HG03066 (cell line): ENCODE results near the gene TMEM135.
"Not testable (repeated sequence)": the region's sequence is repeated elsewhere in the genome, so short reads cannot be mapped to it uniquely, and the experiment has no call there.

Experiments
- ATAC-seq: cut with Tn5 transposase; IDR thresholded peaks from one replicate; pipeline ENCODE4 v1.9.1; 2021; ENCODE audit warnings: low read depth; ENCODE audit not compliant: unreplicated experiment

The TMEM135 gene

DNA sequence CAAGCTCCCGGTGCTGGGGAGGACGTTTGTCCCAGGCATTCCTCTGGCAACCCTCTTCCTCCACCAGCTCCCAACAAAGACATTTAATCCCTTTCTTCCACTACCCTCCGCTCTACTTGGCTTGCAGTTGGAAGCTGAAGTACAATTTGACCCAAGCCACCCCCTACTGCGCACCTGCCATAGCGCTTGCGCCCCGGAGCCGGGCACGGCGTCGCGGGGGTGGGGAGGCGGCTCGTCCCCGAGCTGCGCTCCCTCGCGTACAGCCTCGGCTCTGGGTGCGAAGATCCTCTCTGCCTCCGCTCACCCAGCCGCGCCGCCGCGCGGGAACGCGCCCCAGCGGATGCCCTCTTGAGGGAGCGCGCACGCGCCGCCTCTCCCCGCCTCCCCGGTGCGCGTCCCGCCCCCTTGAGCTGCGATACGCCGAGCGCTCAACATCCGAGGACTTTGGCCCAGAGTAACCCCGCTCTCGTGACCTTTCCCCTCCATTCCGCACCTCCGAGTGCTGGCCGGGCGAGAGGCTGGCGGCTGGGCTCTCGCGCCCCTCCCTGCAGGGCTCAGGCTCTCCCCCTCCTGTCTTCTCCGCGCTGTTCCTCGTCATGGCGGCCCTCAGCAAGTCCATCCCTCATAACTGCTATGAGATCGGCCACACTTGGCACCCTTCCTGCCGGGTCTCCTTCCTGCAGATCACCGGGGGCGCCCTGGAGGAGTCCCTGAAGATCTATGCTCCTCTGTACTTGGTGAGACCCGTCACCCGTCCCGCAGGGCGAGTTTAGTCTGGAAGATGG is at the start of gene TMEM135:
TSS of gene TMEM135 (plus strand) at position 485 of the 785 bp plus-strand sequence. CDS start at position 597, 112 bp downstream.
- ATAC-seq: peak; percentile 97

- no peak for ATAC-seq
These were observed 49.3 kb upstream of the TMEM135 start for GRCh38 chr11:86988351-86988881.

- ATAC-seq: no peak
These were observed 47.7 kb upstream of the TMEM135 start for GRCh38 chr11:86990031-86990430.

GRCh38 chr11:86990515-86990914 is 47.2 kb upstream of the TMEM135 start:
- no peak for ATAC-seq

DNA sequence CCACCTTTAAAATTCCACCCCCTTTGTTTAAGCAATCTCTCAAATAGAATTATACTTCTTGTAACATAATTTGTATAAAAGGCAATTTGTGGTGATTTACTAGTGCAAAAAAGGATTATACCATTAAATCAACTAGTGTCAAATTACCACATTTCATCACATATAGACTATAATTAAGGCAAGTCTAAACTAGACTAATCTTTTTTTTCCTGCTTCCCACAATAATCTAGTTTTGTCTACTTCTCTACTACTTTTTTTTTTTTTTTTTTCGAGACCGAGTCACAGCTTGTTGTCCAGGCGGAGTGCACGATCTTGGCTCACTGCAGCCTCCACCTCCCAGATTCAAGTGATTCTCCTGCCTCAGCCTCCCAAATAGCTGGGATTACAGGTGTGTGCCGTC is 46.4 kb upstream of the TMEM135 start:
- no peak for ATAC-seq

DNA sequence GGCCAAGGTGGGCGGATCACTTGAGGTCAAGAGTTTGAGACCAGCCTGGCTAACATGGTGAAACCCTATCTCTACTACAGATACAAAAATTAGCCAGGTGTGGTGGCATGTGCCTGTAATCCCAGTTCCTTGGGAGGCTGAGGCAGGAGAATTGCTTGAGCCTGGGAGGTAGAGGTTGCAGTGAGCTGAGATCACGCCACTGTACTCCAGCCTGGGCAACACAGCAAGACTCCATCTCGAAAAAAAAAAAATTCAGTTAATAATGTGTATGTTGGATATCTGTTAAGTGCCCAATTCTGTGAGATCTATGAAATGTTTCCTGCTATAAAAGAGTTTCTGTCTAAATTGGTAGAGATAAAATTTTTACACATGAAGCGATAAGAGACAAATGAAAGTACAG is 45.4 kb upstream of the TMEM135 start:
- ATAC-seq: not testable (repeated sequence)

DNA sequence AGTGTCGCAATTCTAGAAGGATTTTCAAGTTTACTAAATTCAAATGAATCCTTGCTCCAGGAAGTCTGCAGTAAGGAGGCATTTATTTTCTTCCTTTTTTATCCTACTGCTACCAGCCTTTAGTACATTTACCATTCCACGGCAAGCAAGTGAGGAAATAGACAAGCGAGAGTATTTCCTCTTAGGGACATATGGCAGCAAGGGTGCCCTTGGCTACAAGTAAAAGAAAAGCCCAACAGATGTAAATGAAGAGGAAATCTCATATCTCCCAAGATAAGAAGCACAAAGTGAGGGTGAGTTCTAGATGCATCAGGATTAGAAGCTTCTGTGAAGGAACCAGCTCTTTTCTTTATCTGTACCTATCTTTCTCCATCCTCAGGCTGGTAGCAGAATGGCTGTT is 44.7 kb upstream of the TMEM135 start:
- no peak for ATAC-seq

DNA sequence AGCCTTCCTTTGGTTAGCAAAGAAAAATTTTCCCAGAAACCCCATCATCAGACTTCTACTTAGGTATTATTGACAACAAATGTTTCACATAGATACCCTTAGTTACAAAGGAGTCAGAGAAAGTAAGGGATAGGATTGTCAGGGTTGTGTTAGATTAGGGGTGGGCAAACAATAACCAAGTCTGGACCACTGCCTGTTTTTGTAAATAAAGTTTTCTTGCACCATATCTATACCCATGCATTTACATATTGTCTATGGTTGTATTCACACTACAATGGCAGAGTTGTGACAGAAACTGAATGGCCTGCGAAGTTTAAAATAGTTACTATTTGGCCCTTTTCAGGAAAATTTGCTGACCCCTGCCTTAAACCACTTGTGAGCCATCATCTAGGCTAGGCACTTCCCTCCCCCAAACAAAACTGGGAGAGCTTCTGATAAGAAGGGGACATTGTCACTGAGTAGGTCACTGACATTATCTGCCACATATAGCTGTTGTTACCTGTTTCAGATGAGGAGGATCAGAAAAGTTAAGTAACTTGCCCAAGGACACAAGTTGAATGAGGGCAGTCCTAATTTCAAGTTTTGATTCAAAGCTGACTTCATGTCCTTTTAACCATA is 40.7 kb upstream of the TMEM135 start:
- no peak for ATAC-seq

GRCh38 chr11:86999388-86999787 is 38.3 kb upstream of the TMEM135 start:
- ATAC-seq: no peak

- ATAC-seq: no peak
These were observed 37.6 kb upstream of the TMEM135 start for GRCh38 chr11:86999859-87000753.

- no peak for ATAC-seq
These were observed 34.8 kb upstream of the TMEM135 start for GRCh38 chr11:87002918-87003317.

DNA sequence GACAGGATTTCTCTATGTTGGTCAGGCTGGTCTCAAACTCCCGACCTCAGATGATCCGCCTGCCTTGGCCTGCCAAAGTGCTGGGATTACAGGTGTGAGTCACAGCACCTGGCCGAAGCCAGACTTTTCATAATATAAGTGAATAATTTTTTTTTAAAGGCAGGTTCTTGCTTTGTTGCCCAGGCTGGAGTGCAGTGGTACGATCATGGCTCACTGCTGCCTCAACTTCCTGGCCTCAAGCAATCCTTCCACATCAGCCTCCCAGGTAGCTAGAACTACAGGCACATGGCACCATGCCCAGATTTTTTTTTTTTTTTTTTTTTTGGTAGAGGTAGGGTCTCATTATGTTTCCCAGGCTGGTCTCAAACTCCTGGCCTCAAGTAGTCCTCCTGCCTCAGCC is 33.5 kb upstream of the TMEM135 start:
- ATAC-seq: not testable (repeated sequence)

GRCh38 chr11:87005569-87005921 is 32.2 kb upstream of the TMEM135 start:
- no peak for ATAC-seq

DNA sequence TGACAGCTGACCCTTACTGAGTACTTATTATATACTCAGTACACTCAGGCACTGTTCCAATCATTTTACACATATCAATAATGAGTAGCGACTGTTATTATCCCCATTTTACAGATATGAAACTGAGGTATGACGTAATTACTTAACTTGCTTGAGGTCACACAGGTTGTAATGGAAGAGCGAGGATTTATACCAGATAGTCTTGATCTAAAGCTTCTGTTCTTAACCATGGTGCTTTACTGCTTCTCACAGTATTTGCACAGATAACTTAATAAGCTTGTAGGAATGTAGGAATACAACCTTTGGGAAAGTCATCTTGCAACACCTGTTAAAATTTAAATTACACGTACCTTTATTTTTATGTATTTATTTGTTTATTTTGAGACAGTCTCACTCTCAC is 31.7 kb upstream of the TMEM135 start:
- no peak for ATAC-seq

GRCh38 chr11:87007963-87008362 is 29.8 kb upstream of the TMEM135 start:
- ATAC-seq: no peak

GRCh38 chr11:87012089-87012488 is 25.6 kb upstream of the TMEM135 start:
- ATAC-seq: no peak

- ATAC-seq: no peak
These were observed 25.1 kb upstream of the TMEM135 start for GRCh38 chr11:87012673-87013072.

- ATAC-seq: no peak
These were observed 23.6 kb upstream of the TMEM135 start for GRCh38 chr11:87013912-87014825.

- ATAC-seq: no peak
These were observed 22.1 kb upstream of the TMEM135 start for GRCh38 chr11:87015645-87016044.
